Transverse colon (tissue), 4 donors: Measurements from ENCODE around the gene GRSF1. TPM values are rescaled to one million over a fixed set of nuclear protein-coding genes. Genes with fewer than 3 reads are reported as not detected.

Source experiments
- DNase-seq: peaks from one replicate; pipeline ENCODE4 v3.0.0-alpha.2; 2019
- H3K27ac ChIP-seq, 4 donors: fragments of 200-600 bp; sonication (generic); 2 replicates each; pipeline ENCODE4 v1.5.1; 2016 to 2018; ENCODE audit warnings: inconsistent platforms in 4 of 4
- H3K27me3 ChIP-seq: fragments of 200-600 bp; sonication (generic); 2 replicates; pipeline ENCODE4 v1.5.1; 2017; ENCODE audit warnings: inconsistent platforms
- H3K36me3 ChIP-seq, 4 donors: fragments of 200-600 bp; sonication (generic); 2 replicates each; pipeline ENCODE4 v1.5.1; 2017 to 2019; ENCODE audit warnings: inconsistent platforms in 4 of 4
- H3K4me1 ChIP-seq, 4 donors: fragments of 200-600 bp; sonication (generic); 2 replicates each; pipeline ENCODE4 v1.5.1; 2017 to 2020; ENCODE audit warnings: inconsistent platforms in 4 of 4
- H3K4me3 ChIP-seq, 4 donors: fragments of 200-600 bp; sonication (generic); 1 replicate in 1 of 4; 2 replicates in 3 of 4; pipeline versions ENCODE4 v1.5.1 to v1.6.1; 2017 to 2019; ENCODE audit warnings: inconsistent platforms in 4 of 4
- H3K9me3 ChIP-seq, 2 donors: fragments of 200-600 bp; sonication (generic); 2 replicates each; pipeline ENCODE4 v1.5.1; 2017 to 2019; ENCODE audit warnings: inconsistent platforms in 2 of 2
- CTCF ChIP-seq, 5 experiments: fragments of 200-600 bp in 3 of 5; fragments of 450-650 bp in 2 of 5; sonication (generic) in 3 of 5; IDR thresholded peaks; 1 replicate in 2 of 5; 2 replicates in 3 of 5; pipeline ENCODE4 v1.5.1; 2016 to 2017; ENCODE audit warnings: antibody characterized with exemption in 5 of 5, inconsistent platforms in 3 of 5, mild to moderate bottlenecking in 2 of 5, moderate library complexity in 1 of 5
- EP300 ChIP-seq: sonication (generic); formaldehyde crosslinking; IDR thresholded peaks from one replicate; pipeline ENCODE4 v1.6.1; 2017; ENCODE audit warnings: antibody characterized with exemption, low read depth
- POLR2A ChIP-seq: fragments of 450-650 bp; IDR thresholded peaks from one replicate; pipeline ENCODE4 v1.6.1; 2016; ENCODE audit warnings: antibody characterized with exemption, mild to moderate bottlenecking, moderate library complexity
- POLR2AphosphoS5 ChIP-seq, 3 donors: sonication (generic); formaldehyde crosslinking; IDR thresholded peaks; one replicate each; pipeline ENCODE4 v1.6.1; 2016; ENCODE audit warnings: antibody characterized with exemption in 3 of 3
- WGBS, 2 donors: methylation state at CpG; one replicate each; pipeline ENCODE4 v1.1.5; 2018; ENCODE audit warnings: low coverage in 1 of 2; 5-methylcytosine and 5-hydroxymethylcytosine counted together
- in situ Hi-C, 4 donors: fragments of 200-750 bp; cut with MboI; loops; one replicate each; pipeline versions ENCODE4 v1.15.0 to v1.15.1; 2017; ENCODE audit warnings: low sequenced_read_pairs in 3 of 4, low pct_ligation_motif_present in 1 of 4, low pct_unique_long_range_greater_than_20kb in 1 of 4
- intact Hi-C: fragments of 100-400 bp; cut with DNase I; formaldehyde crosslinking; loops from one replicate; pipeline ENCODE4 v1.15.1; 2023; ENCODE audit warnings: low total_unique reads
- total RNA-seq, 4 donors: library from RNA; depleted of rRNA; stranded (reverse); fragments of >200 nt; gene quantifications; one replicate each; pipeline ENCODE4 v1.1.0, GENCODE V29; 2016

Gene GRSF1
- total RNA-seq, 4 donors from 2014 or later: 42.6 to 63.2 (median 60.8) TPM

- no peaks in the 10 kb centered on the region for H3K9me3 ChIP-seq
- H3K36me3 ChIP-seq: no peaks in the 10 kb centered on the region
- no peak for DNase-seq
- H3K4me3 ChIP-seq: no peak overlapping the region
- no peak for TF ChIP-seq POLR2AphosphoS5 (IDR thresholded peaks at IDR 0.05)
- no peak for TF ChIP-seq POLR2A
- TF ChIP-seq EP300: no peak
- no peak for TF ChIP-seq CTCF (IDR thresholded peaks at IDR 0.05)
- in situ Hi-C loops: no loop called here
- no peaks in the 10 kb centered on the region for H3K27me3 ChIP-seq
- no peak overlapping the region for H3K27ac ChIP-seq
- intact Hi-C loops: no loop called here
- WGBS, 2 donors: 91 to 100% methylated on average over 1 of the region's 1 CpG
- H3K4me1 ChIP-seq: no peaks in the 10 kb centered on the region
Observed at GRCh38 chr4:70859066-70859465, 19.4 kb upstream of the GRSF1 start.

- no peak for DNase-seq
- intact Hi-C loops: no loop called here
- Histone ChIP-seq H3K36me3 (no peaks in the 10 kb centered on the region), H3K27ac (no peak overlapping the region), H3K27me3 (no peaks in the 10 kb centered on the region), H3K4me1 (no peaks in the 10 kb centered on the region), H3K9me3 (no peaks in the 10 kb centered on the region), H3K4me3 (no peak overlapping the region)
- 78 to 91% methylated on average over 2 to 4 of the region's 4 CpGs for WGBS, 2 donors
- TF ChIP-seq POLR2A (no peak), EP300 (no peak), POLR2AphosphoS5 (IDR thresholded peaks at IDR 0.05) (no peak), CTCF (IDR thresholded peaks at IDR 0.05) (no peak)
- in situ Hi-C loops: no loop called here
Observed at GRCh38 chr4:70858454-70858853, 18.8 kb upstream of the GRSF1 start.

GRCh38 chr4:70855464-70855863, 15.8 kb upstream of the GRSF1 start:
- in situ Hi-C loops: no loop called here
- WGBS, 2 donors: 98 to 100% methylated on average over 2 of the region's 2 CpGs

GRCh38 chr4:70849291-70849690, 9.6 kb upstream of the GRSF1 start:
- intact Hi-C loops: no loop called here
- H3K27me3 ChIP-seq: no peaks in the 10 kb centered on the region
- H3K36me3 ChIP-seq: no peaks in the 10 kb centered on the region
- no peak overlapping the region for H3K4me3 ChIP-seq
- no peaks in the 10 kb centered on the region for H3K9me3 ChIP-seq
- no peak for DNase-seq
- 86 to 100% methylated on average over 5 of the region's 5 CpGs for WGBS, 2 donors
- no peak for TF ChIP-seq POLR2A
- TF ChIP-seq EP300: no peak
- TF ChIP-seq POLR2AphosphoS5 (IDR thresholded peaks at IDR 0.05): no peak
- TF ChIP-seq CTCF (IDR thresholded peaks at IDR 0.05): no peak
- no peaks in the 10 kb centered on the region for H3K4me1 ChIP-seq
- H3K27ac ChIP-seq: no peak overlapping the region
- in situ Hi-C loops: loop anchor here in 1 of 4 donors (25.0 kb wide), 1 partner anchor 163 kb away; no protein-coding TSS in a partner anchor

More at GRCh38 chr4:70855464-70855863, 15.8 kb upstream of the GRSF1 start:
- H3K4me1 ChIP-seq: no peaks in the 10 kb centered on the region
- no peak for DNase-seq
- no peaks in the 10 kb centered on the region for H3K27me3 ChIP-seq
- no peak overlapping the region for H3K4me3 ChIP-seq
- intact Hi-C loops: no loop called here
- no peak overlapping the region for H3K27ac ChIP-seq
- no peaks in the 10 kb centered on the region for H3K9me3 ChIP-seq
- TF ChIP-seq CTCF (IDR thresholded peaks at IDR 0.05) (no peak), EP300 (no peak), POLR2AphosphoS5 (IDR thresholded peaks at IDR 0.05) (no peak), POLR2A (no peak)
- no peaks in the 10 kb centered on the region for H3K36me3 ChIP-seq
